CD4-positive, alpha-beta T cell treated with Interleukin-4 for 4 hours (primary cell): ENCODE results near the gene SLC24A4.

Source experiments
- DNase-seq: peaks from one replicate; pipeline ENCODE4 v3.0.0-alpha.2; 2020

Gene SLC24A4

DNA sequence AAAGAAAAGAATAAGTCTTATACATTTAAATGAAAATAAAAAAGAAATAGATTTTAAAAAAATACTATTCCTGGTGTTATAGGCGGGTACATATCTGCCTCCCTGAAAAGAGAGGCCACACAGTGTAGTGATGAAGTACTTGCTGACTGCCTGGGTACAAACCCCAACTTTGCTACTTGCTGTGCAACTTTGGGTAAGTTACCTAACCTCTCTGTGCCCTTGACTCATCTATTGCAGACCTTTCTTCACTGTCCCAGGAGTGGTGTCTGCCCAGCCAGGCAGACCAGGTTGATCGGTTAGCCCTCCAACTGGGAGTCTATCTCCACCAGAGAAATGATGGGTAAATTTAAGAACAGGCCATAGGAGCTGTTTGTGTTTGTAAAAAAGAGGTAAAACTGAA, 82.0 kb downstream of the SLC24A4 start:
- no peak for DNase-seq

DNA sequence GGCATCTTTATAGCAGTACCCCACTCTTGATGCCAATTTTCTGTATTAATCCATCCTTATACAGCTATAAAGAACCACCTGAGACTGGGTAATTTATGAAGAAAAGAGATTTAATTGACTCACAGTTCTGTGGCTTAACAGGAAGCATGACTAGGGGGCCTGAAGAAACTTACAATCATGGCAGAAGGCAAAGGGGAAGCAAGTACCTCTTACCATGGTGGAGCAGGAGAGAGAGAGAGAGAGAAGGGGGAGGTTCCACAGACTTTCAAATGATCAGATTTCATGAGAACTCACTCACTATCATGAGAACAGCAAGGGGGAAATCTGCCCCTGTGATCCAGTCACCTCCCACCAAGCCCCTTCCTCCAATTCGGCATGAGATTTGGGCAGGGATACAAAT, 84.4 kb downstream of the SLC24A4 start:
- no peak for DNase-seq

- no peak for DNase-seq
Measured at GRCh38 chr14:92409043-92409442, 86.1 kb downstream of the SLC24A4 start.

- no peak for DNase-seq
Measured at GRCh38 chr14:92411135-92411534, 88.2 kb downstream of the SLC24A4 start.

DNA sequence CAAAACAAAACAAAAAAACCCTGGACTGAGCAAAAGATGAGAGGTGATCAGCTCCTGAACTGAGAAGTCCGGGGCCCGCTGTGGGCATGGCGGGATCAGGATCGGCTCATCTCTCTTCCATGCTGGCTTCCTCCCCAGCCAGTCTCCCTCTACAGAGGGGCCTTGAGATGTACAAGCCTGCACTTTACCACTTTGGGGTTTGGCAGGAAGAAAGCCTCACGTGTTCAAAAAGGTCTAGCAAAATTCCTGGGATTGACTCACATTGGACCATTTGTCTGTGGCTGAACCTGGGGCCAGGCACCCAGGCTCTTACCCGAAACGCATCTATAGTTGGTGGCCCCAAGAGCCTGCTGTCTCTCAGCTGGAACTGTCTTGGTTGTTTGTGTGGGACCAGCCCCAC, 89.0 kb downstream of the SLC24A4 start:
- no peak for DNase-seq

DNA sequence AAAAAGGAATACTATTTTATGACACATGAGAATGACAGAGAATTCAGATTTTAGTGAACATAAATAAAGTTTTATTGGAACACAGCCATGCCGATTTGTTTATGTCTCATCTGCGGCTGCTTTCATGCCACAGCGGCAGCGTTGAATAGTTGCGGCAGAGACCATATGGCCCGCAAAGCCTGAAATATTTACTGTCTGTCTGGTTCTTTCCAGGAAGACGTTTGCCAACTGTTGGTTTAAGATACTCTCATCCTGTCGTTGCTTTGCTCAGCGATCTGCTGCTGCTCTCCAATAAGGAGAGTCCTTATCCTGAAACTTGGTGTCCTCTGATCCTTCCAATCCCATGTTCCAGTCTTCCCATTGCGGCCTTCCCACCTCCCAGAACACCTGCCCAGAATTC, 89.9 kb downstream of the SLC24A4 start:
- DNase-seq = no peak

- no peak for DNase-seq
Measured at GRCh38 chr14:92413379-92413778, 90.4 kb downstream of the SLC24A4 start.

GRCh38 chr14:92414690-92415445, 91.9 kb downstream of the SLC24A4 start:
- no peak for DNase-seq

- DNase-seq = no peak
Measured at GRCh38 chr14:92415969-92416368, 93.0 kb downstream of the SLC24A4 start.

- no peak for DNase-seq
Measured at GRCh38 chr14:92416544-92416943, 93.6 kb downstream of the SLC24A4 start.

- DNase-seq = peak; percentile 18
Measured at GRCh38 chr14:92417759-92418158, 94.8 kb downstream of the SLC24A4 start.

- DNase-seq = no peak
Measured at GRCh38 chr14:92421751-92422150, 98.8 kb downstream of the SLC24A4 start.

GRCh38 chr14:92425101-92425500, 102.1 kb downstream of the SLC24A4 start:
- DNase-seq = no peak

DNA sequence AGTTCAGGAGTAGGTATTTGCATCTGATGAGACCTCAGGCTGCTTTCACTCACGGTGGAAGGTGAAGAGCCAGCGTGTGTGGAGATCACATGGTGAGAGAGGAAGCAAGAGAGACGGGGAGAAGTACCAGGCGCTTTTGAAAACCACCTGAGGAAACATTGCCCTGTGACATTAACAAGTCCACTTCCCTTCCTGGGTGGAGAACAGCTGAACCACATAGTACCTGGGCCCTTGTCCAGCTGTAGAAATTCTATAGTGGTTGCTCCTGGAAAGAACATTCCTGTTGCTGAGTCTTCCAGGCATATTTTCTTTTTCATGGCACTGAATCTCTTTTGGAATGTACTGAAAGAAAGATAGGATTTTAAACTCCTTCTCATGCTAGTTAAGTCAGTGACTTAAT, 103.3 kb downstream of the SLC24A4 start:
- no peak for DNase-seq

DNA sequence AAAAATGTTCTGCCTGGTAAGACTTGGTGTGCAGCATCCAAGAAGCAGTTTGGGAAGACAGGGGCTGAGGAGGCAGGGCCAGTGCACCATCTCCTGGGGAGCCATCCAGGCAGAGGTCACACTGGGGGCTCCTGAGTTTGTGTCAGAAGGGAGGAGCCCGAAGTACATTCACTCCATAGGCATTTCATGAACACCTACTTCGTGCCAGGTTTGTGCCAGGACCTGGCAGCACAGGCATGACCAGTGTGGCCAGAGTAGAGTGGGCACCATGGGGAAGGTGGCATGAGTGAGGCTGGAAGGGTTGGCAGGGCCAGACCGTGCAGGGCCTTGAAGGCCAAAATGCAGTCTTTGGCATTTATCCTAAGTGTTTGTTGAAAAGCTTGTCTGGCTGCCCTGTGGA, 104.1 kb downstream of the SLC24A4 start:
- no peak for DNase-seq

GRCh38 chr14:92430686-92431085, 107.7 kb downstream of the SLC24A4 start:
- DNase-seq = no peak

DNA sequence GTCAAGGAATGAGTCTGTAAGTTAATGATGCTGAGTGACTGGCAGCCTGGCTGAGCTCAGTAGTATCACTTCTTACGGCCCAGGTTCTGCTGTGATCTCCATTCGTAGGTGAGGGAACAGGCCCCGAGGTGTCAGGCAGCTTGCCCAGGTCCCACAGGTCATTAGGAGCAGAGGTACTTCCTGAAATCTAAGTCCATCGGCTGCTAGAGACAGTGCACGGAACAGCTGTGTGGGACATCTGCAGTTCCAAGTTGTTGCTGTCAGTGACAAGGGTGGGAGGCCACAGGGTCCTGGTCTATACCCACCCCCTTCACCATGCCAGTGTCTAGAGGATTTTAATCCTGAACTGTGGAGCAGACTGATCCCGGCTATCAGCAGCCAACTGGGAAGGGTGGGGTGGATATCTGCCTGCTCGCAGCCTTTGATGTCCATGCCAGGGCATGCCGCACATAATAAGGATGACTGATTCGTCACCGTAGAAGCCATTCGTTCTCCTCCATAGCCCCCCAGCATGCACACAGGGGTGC, 108.3 kb downstream of the SLC24A4 start:
- no peak for DNase-seq

DNA sequence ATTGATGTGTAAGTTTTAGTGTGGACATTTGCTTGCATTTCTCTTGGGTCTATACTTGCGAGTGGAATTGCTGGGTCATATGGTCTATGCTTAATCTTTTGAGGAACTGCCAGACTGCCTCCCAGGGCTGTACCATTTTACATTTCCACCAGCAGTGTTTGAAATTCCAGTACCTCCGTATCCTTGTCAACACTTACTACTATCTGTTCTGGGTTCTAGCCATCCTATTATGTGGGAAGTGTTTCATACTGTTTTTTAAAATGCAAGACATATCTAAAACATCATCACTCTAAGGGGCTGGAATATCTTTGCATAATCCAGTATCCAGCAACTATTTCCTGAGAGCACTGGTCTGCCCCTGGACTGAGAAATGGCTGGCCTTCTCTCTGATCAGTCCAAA, 110.4 kb downstream of the SLC24A4 start:
- no peak for DNase-seq

DNA sequence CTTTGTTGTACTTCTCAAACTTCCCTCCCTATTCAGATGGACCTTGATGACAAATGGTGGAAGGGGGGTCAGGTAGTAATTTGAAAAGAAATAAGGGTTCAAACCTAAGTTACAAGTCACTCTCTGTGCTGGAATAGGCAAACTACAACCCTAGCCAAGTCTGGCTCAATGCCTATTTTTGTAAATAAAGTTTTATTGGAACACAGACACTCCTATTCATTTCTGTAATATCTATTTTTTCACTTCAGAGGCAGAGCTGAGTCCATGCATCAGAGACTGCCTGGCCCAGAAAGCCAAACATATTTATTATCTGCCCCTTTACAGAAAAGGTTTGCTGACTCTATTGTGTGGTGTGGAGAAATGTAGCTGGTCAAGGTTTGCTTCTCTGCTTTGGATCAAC, 112.2 kb downstream of the SLC24A4 start:
- DNase-seq = no peak

DNA sequence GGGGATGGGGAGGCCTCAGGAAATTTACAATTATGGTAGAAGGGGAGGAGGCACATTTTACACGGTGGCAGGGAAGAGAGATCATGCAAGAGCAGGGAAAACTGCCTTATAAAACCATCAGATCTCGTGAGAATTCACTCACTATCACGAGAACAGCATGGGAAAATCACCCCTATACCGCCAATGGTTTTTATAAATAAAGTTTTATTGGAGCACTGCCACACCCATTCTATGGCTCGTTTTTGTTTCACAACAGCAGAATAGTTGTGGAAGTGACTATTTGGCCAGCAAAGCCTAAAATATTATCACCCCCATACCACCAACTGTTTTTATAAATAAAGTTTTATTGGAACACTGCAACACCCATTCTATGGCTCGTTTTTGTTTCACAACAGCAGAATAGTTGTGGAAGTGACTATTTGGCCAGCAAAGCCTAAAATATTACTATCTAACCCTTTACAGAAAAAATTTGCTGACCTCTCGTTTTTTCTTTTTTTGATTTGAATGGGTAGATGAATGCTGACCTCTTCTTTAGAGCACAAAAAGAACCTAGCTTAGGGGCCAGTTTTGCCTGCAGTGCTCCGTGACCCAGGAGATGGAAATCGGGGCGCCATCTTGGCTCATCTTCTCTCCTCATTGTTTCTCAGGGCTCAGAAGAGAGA, 113.3 kb downstream of the SLC24A4 start:
- no peak for DNase-seq

DNA sequence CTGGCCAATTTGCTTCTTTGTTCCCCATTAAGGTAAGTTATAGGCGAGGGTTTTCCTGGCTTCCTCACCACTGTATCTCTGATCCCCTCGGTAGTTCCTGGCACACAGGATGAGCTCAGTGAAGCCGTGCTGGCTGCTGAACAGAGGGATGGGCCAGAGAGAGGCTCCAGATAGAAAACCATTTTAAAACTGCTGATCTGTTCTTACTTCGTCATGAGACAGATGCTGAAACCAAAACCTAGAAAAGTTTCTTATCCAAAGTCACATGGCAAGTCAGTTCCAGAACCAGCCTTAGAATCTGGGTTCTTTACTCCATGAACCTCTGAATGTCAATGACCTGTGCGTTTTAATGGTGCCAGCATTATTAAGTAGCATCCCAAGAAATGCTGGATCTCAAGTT, 114.3 kb downstream of the SLC24A4 start:
- DNase-seq = no peak

DNA sequence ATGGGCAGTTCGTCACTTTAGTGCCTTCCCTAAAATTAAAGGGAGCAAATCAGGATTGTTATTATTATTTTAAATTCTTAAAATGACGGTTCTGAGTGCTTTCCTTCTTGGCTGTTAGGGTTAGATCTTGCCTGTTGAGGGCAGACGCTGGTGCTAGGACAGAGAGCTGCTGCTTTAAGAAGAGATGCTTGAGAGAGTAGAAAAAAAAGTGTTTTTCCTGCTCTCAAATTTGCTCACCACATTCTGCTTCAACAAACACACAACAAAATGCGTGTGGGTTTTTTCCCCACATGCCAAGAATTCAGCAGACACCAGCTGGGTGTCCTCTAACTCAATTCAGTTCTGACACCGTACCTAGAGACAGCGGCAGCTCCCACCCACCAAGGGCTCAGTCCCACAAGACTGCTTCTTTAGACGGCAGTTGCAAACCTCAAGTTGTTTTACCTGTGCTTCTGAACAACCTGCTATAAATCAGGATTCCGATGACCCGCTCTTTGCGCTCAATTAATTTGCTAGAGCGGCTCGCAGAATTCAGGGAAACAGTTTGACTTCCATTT, 114.8 kb downstream of the SLC24A4 start:
- DNase-seq = no peak

GRCh38 chr14:92439537-92440344, 116.8 kb downstream of the SLC24A4 start:
- DNase-seq = no peak
